Neuronal stem cell (in vitro differentiated cells): ENCODE data around the gene UGT1A9. TPM values are rescaled to one million over a fixed set of nuclear protein-coding genes. Genes with fewer than 3 reads are reported as not detected.
"Not testable (repeated sequence)": the region's sequence is repeated elsewhere in the genome, so short reads cannot be mapped to it uniquely, and the experiment has no call there.

Experiments
- DNase-seq: peaks from one replicate; pipeline ENCODE4 v3.0.0-alpha.2; 2013; ENCODE audit warnings: low spot score
- H2AFZ ChIP-seq: one replicate; pipeline ENCODE4 v1.6.1; 2013; ENCODE audit warnings: mild to moderate bottlenecking, low read length, inconsistent platforms
- H2AK5ac ChIP-seq: 2 replicates; pipeline ENCODE4 v1.6.1; 2013; ENCODE audit warnings: low read depth, mild to moderate bottlenecking, inconsistent platforms, low read length, moderate library complexity, mixed read lengths
- H2BK120ac ChIP-seq: 2 replicates; pipeline ENCODE4 v1.6.1; 2013; ENCODE audit warnings: low read depth, mild to moderate bottlenecking, inconsistent platforms, low read length, moderate library complexity, mixed read lengths
- H2BK12ac ChIP-seq: one replicate; pipeline ENCODE4 v1.6.1; 2013; ENCODE audit warnings: low read length, inconsistent platforms
- H2BK15ac ChIP-seq: 2 replicates; pipeline ENCODE4 v1.6.1; 2013; ENCODE audit warnings: mild to moderate bottlenecking, low read length, inconsistent platforms, mixed read lengths
- H2BK5ac ChIP-seq: one replicate; pipeline ENCODE4 v1.6.1; 2013; ENCODE audit warnings: inconsistent platforms, mild to moderate bottlenecking, low read length, moderate library complexity
- H3K14ac ChIP-seq: one replicate; pipeline ENCODE4 v1.6.1; 2013; ENCODE audit warnings: low read length, inconsistent platforms
- H3K18ac ChIP-seq: 2 replicates; pipeline ENCODE4 v1.6.1; 2013; ENCODE audit warnings: low read length, inconsistent platforms
- H3K23ac ChIP-seq: 2 replicates; pipeline ENCODE4 v1.6.1; 2013; ENCODE audit warnings: low read depth, mild to moderate bottlenecking, mixed read lengths, low read length, inconsistent platforms; ENCODE audit not compliant: poor library complexity
- H3K27ac ChIP-seq: replicated peaks from 3 replicates; pipeline ENCODE4 v1.5.1; 2013; ENCODE audit warnings: low read length, inconsistent platforms
- H3K27me3 ChIP-seq, 3 experiments: 2 replicates each; pipeline ENCODE4 v1.6.1; 2013; ENCODE audit warnings: low read length in 3 of 3, mild to moderate bottlenecking in 2 of 3, inconsistent platforms in 1 of 3, low read depth in 1 of 3, mixed read lengths in 1 of 3, moderate library complexity in 1 of 3; ENCODE audit not compliant: control insufficient read depth in 3 of 3, insufficient read depth in 3 of 3
- H3K36me3 ChIP-seq, 2 donors: replicated peaks in 1 of 2; 2 replicates each; pipeline ENCODE4 v1.6.1; 2013; ENCODE audit warnings: low read length in 2 of 2; ENCODE audit not compliant: control insufficient read depth in 2 of 2, insufficient read depth in 2 of 2
- H3K4ac ChIP-seq: 2 replicates; pipeline ENCODE4 v1.6.1; 2013; ENCODE audit warnings: inconsistent platforms, mild to moderate bottlenecking, low read length, moderate library complexity
- H3K4me1 ChIP-seq, 2 donors: 1 replicate in 1 of 2; 2 replicates in 1 of 2; pipeline ENCODE4 v1.6.1; 2013; ENCODE audit warnings: low read length in 2 of 2, low read depth in 1 of 2; ENCODE audit not compliant: control insufficient read depth in 2 of 2, insufficient read depth in 1 of 2
- H3K4me2 ChIP-seq: one replicate; pipeline ENCODE4 v1.6.1; 2013; ENCODE audit warnings: mild to moderate bottlenecking, low read length, inconsistent platforms; ENCODE audit not compliant: insufficient read depth, poor library complexity, severe bottlenecking
- H3K4me3 ChIP-seq, 2 donors: 2 replicates each; pipeline ENCODE4 v1.5.1; 2013; ENCODE audit warnings: low read length in 2 of 2, mild to moderate bottlenecking in 2 of 2, inconsistent platforms in 1 of 2, moderate library complexity in 1 of 2
- H3K79me1 ChIP-seq: one replicate; pipeline ENCODE4 v1.6.1; 2013; ENCODE audit warnings: low read depth, mild to moderate bottlenecking, inconsistent platforms, low read length, moderate library complexity
- H3K9ac ChIP-seq: one replicate; pipeline ENCODE4 v1.6.1; 2013; ENCODE audit warnings: mild to moderate bottlenecking, low read depth, low read length, inconsistent platforms; ENCODE audit not compliant: poor library complexity
- H3K9me3 ChIP-seq, 2 donors: replicated peaks in 1 of 2; 2 replicates each; pipeline versions ENCODE3 to v1.6.1; 2013; ENCODE audit warnings: low read length in 2 of 2, mild to moderate bottlenecking in 2 of 2, inconsistent platforms in 1 of 2, low read depth in 1 of 2, mixed read lengths in 1 of 2, moderate library complexity in 1 of 2; ENCODE audit not compliant: control insufficient read depth in 2 of 2, insufficient read depth in 1 of 2
- H4K8ac ChIP-seq: one replicate; pipeline ENCODE4 v1.6.1; 2013; ENCODE audit warnings: low read depth, mild to moderate bottlenecking, inconsistent platforms, low read length, moderate library complexity
- H4K91ac ChIP-seq: one replicate; pipeline ENCODE4 v1.6.1; 2013; ENCODE audit warnings: low read length, low read depth, mild to moderate bottlenecking, inconsistent platforms; ENCODE audit not compliant: poor library complexity
- WGBS, 2 donors: extraction: QIAGEN DNeasy Blood & Tissue Kit; methylation state at CpG; one replicate each; pipeline ENCODE4 v1.1.7; 2013; ENCODE audit warnings: missing lambda C conversion rate in 2 of 2, mixed read lengths in 1 of 2; ENCODE audit not compliant: insufficient read length in 2 of 2, insufficient replicate concordance in 1 of 2; ENCODE audit errors: extremely low coverage in 2 of 2; 5-methylcytosine and 5-hydroxymethylcytosine counted together
- polyA plus RNA-seq, 2 experiments: library from polyadenylated mRNA; stranded (reverse); fragments of 200-250 nt; gene quantifications; one replicate each; pipeline ENCODE4 v1.2.3, GENCODE V29; 2013

The UGT1A9 gene
- polyA plus RNA-seq (2013, experiment 1 of 2): not detected
- polyA plus RNA-seq (2013, experiment 2 of 2): not detected

DNA sequence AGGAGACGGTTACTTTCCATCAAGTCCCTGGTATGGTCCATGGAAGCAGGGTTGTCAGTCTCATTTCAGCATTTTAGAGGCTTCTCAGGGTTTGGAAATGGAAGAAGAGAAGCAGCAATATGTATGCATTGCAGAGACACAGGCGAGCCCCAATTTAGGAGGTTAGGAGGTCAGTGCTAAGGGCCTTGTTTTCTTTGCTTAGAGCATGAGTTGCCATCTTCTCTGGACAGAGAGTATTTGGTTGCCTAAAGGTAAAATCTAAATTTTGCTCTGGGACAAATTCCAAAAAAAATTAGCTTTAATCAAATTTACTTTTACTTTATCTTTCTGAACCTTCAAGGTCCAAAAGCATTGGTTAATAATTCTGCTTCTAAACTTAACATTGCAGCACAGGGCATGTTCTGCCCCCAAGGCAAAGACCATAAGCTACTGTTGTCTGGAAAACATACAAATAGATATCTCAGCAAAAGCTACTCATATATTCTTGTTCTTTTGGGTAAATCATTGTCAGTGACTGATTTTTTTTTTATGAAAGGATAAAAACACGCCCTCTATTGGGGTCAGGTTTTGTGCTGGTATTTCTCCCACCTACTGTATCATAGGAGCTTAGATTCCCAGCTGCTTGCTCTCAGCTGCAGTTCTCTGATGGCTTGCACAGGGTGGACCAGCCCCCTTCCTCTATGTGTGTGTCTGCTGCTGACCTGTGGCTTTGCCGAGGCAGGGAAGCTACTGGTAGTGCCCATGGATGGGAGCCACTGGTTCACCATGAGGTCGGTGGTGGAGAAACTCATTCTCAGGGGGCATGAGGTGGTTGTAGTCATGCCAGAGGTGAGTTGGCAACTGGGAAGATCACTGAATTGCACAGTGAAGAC, at the start of gene UGT1A9:
Gene UGT1A9, plus strand, starts transcription at position 609 of the 872 bp plus-strand sequence. Its CDS starts 37 bp downstream, at position 646.
- WGBS, 2 donors: no CpG with 5 or more reads among the region's 5 CpGs
- H3K27me3 ChIP-seq: no peaks in the 10 kb centered on the region

DNA sequence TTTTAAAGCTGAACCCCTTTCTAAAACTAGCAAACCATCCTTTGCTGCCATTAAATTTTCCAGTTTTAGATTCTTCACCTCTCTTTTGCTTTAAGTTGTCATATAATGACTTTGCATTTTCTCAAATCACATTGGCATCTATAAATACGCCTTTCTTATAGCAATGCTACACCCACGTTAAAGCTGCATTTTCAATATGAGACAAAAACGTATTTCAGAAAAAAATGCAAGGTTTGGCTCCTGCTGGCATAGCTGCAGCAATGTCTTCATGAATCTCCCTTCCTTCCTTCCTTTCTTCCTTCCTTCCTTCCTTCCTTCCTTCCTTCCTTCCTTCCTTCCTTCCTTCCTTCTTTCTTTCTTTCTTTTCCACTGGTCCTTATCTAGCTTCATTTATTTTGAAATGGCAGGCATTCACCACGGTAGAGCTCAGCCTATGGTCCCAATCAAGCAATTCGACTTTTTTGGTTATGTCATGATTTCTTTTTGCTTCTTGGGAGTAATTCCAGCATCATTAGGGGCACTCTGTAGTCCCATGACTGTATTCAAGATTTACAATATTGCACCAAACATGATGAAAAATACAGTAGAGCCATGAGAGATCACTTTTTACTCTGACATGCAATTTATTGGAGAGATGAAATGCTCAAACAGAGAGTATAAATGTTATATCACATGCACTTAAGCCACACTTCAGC, 44.2 kb upstream of the UGT1A9 start:
- Histone ChIP-seq H3K9me3 (peaks cover 0 to 3% of the 10 kb centered on the region in 2 donors), H2AFZ (no peak overlapping the region), H3K27me3 (no peaks in the 10 kb centered on the region), H2BK15ac (no peak overlapping the region), H2AK5ac (no peak overlapping the region), H3K27ac (no peak overlapping the region), H3K4me3 (no peak overlapping the region), H3K9ac (no peak overlapping the region), H4K91ac (no peak overlapping the region), H3K18ac (no peak overlapping the region), H2BK12ac (no peak overlapping the region), H3K4ac (no peak overlapping the region), H3K14ac (no peak overlapping the region), H3K4me2 (no peak overlapping the region), H3K36me3 (no peaks in the 10 kb centered on the region), H2BK120ac (no peak overlapping the region), H3K4me1 (no peaks in the 10 kb centered on the region), H4K8ac (no peak overlapping the region), H3K79me1 (no peaks in the 10 kb centered on the region), H3K23ac (no peak overlapping the region), H2BK5ac (no peak overlapping the region)
- WGBS, 2 donors: no CpG with 5 or more reads among the region's 5 CpGs
- no peak for DNase-seq

More for the DNA sequence above, at the start of gene UGT1A9:
- no peak for DNase-seq
- Histone ChIP-seq H2AFZ (no peak within 1 kb of the TSS), H3K18ac (no peak within 1 kb of the TSS), H3K23ac (no peak within 1 kb of the TSS), H4K91ac (no peak within 1 kb of the TSS), H3K14ac (no peak within 1 kb of the TSS), H3K4ac (no peak within 1 kb of the TSS), H3K36me3 (no peaks in the 10 kb centered on the region), H2BK120ac (no peak within 1 kb of the TSS), H2AK5ac (no peak within 1 kb of the TSS), H3K4me3 (no peak within 1 kb of the TSS), H3K79me1 (no peaks in the 10 kb centered on the region), H3K9ac (no peak within 1 kb of the TSS), H2BK15ac (no peak within 1 kb of the TSS), H3K9me3 (no peaks in the 10 kb centered on the region), H3K4me2 (no peak within 1 kb of the TSS), H3K27ac (no peak within 1 kb of the TSS), H2BK12ac (no peak within 1 kb of the TSS), H2BK5ac (no peak within 1 kb of the TSS), H4K8ac (no peak within 1 kb of the TSS), H3K4me1 (no peaks in the 10 kb centered on the region)

DNA sequence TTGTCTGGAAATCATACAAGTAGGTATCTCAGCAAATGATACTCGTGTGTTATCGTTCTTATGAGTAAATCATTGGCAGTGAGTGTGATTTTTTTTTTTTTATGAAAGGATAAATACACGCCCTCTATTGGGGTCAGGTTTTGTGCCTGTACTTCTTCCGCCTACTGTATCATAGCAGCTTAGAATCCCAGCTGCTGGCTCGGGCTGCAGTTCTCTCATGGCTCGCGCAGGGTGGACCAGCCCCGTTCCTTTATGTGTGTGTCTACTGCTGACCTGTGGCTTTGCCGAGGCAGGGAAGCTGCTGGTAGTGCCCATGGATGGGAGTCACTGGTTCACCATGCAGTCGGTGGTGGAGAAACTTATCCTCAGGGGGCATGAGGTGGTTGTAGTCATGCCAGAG, 35.4 kb upstream of the UGT1A9 start, which contains the start of gene UGT1A10:
Gene UGT1A10, plus strand, starts transcription at position 143 of the 400 bp plus-strand sequence. Its CDS starts 75 bp downstream, at position 218.
- H3K36me3 ChIP-seq, H3K14ac ChIP-seq: not testable (repeated sequence)

DNA sequence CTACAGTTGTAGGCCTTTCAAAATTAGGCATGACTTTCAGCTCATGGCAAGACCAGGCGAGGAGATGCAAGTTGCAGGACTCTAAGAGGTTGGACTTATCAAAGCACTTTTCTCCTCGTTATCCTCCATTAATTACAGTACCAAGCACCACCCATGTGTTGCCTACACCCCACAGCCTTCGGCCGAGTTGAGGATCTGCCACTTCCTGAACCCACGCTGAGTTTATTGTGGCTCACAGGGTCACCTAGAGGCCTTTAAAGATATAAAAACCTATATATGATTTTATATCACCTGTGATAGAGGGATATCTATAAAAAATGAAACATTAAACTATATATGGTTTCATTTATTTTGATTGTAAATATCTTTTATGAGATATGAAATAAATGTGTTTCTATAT, 32.9 kb upstream of the UGT1A9 start:
- Histone ChIP-seq H2AFZ (no peak overlapping the region), H3K4ac (no peak overlapping the region), H2BK12ac (no peak overlapping the region), H2BK120ac (no peak overlapping the region), H2BK15ac (no peak overlapping the region), H3K18ac (no peak overlapping the region), H3K4me2 (no peak overlapping the region), H3K4me3 (no peak overlapping the region), H3K4me1 (no peaks in the 10 kb centered on the region), H3K14ac (peak overlapping the region; percentile 82), H3K9ac (no peak overlapping the region), H3K27me3 (no peaks in the 10 kb centered on the region), H2AK5ac (no peak overlapping the region), H2BK5ac (no peak overlapping the region), H3K27ac (no peak overlapping the region), H3K79me1 (no peaks in the 10 kb centered on the region), H3K23ac (no peak overlapping the region), H3K36me3 (no peaks in the 10 kb centered on the region), H3K9me3 (peaks cover 0 to under 1% of the 10 kb centered on the region in 2 donors), H4K8ac (no peak overlapping the region), H4K91ac (no peak overlapping the region)
- no peak for DNase-seq
- WGBS, 2 donors: no CpG with 5 or more reads among the region's 5 CpGs

More for the DNA sequence above, 35.4 kb upstream of the UGT1A9 start, which contains the start of gene UGT1A10:
- not testable (repeated sequence) for H3K27me3 ChIP-seq, DNase-seq, H2AFZ ChIP-seq, H3K23ac ChIP-seq, H3K18ac ChIP-seq, H3K4ac ChIP-seq, H2BK12ac ChIP-seq, H3K79me1 ChIP-seq, H2BK5ac ChIP-seq, H2AK5ac ChIP-seq, H2BK120ac ChIP-seq, H3K4me2 ChIP-seq, H4K91ac ChIP-seq, H4K8ac ChIP-seq, H2BK15ac ChIP-seq, H3K9me3 ChIP-seq, H3K9ac ChIP-seq, H3K4me1 ChIP-seq, H3K27ac ChIP-seq, H3K4me3 ChIP-seq
- WGBS, 2 donors: no CpG with 5 or more reads among the region's 10 CpGs
